Osteoblast (primary cell): Measurements from ENCODE around the gene BCAR3. TPM values are rescaled to one million over a fixed set of nuclear protein-coding genes. Genes with fewer than 3 reads are reported as not detected.

ENCODE experiments used
- DNase-seq: peaks from one replicate; pipeline ENCODE4 v3.0.0; 2011; ENCODE audit warnings: low spot score, mixed read lengths; ENCODE audit not compliant: insufficient read length; ENCODE audit errors: missing footprints
- H2AFZ ChIP-seq: 2 replicates; pipeline ENCODE4 v1.6.0; 2011; ENCODE audit warnings: mild to moderate bottlenecking, low read length
- H3K27ac ChIP-seq: 2 replicates; pipeline ENCODE4 v1.5.1; 2011; ENCODE audit warnings: mild to moderate bottlenecking, low read depth, low read length, moderate library complexity
- H3K27me3 ChIP-seq: 2 replicates; pipeline ENCODE4 v1.6.0; 2012; ENCODE audit warnings: mild to moderate bottlenecking, control low read depth, inconsistent platforms, low read length, moderate library complexity; ENCODE audit not compliant: insufficient read depth
- H3K36me3 ChIP-seq: 2 replicates; pipeline ENCODE4 v1.5.1; 2011; ENCODE audit warnings: mild to moderate bottlenecking, low read length, control low read depth, moderate library complexity; ENCODE audit not compliant: insufficient read depth
- H3K4me1 ChIP-seq: 2 replicates; pipeline ENCODE4 v1.5.1; 2011; ENCODE audit warnings: mild to moderate bottlenecking, low read length, control low read depth, moderate library complexity; ENCODE audit not compliant: insufficient read depth
- H3K4me2 ChIP-seq: 2 replicates; pipeline ENCODE4 v1.6.0; 2011; ENCODE audit warnings: mild to moderate bottlenecking, low read length; ENCODE audit not compliant: insufficient read depth
- H3K4me3 ChIP-seq: fragments of 200-600 bp; sonication (generic); 3 replicates; pipeline ENCODE4 v1.5.1; 2012; ENCODE audit warnings: mild to moderate bottlenecking, low read length, inconsistent platforms; ENCODE audit not compliant: insufficient read depth
- H3K79me2 ChIP-seq: 2 replicates; pipeline ENCODE4 v1.6.0; 2012; ENCODE audit warnings: mild to moderate bottlenecking, low read length, control low read depth, inconsistent platforms; ENCODE audit not compliant: insufficient read depth
- H3K9me3 ChIP-seq: 2 replicates; pipeline ENCODE4 v1.5.1; 2011; ENCODE audit warnings: low read depth, low read length, control low read depth
- H4K20me1 ChIP-seq: 2 replicates; pipeline ENCODE4 v1.6.0; 2012; ENCODE audit warnings: mild to moderate bottlenecking, low read length, control low read depth; ENCODE audit not compliant: insufficient read depth
- total RNA-seq: library from RNA; depleted of rRNA; stranded (reverse); fragments of >200 nt; gene quantifications from 2 replicates; pipeline ENCODE4 v1.2.3, GENCODE V29; 2012
- TF ChIP-seq, protein P1 (sequence below): IDR thresholded peaks from 2 replicates; pipeline ENCODE4 v1.5.1; 2011; ENCODE audit warnings: mild to moderate bottlenecking, low read depth, low read length, moderate library complexity; ENCODE audit errors: extremely low read depth

The BCAR3 gene
- total RNA-seq, 1 donor: 34.0 TPM

DNA sequence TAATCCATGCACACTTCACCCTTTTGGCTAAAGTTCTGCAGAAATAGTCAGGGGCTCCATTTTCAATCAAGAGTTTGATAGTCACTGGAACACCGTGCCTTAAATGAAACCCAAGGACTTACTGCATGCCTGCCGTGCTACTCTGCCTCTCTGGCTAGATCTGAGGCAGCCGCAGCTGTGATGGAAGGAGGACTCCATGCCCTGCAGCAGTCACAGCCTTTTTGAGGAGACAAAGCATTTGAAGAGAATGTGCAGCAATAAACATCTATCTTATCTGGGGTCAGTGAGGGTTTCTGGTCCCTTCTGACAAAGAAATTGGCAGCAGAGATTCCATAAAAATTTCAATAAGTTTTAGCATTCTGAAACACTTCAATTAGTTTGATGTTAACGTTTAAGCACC, 78.0 kb downstream of the BCAR3 start:
- Histone ChIP-seq H3K36me3 (peaks cover 3% of the 10 kb centered on the region), H3K79me2 (peaks cover 94% of the 10 kb centered on the region), H3K27ac (no peak overlapping the region), H3K9me3 (no peaks in the 10 kb centered on the region), H4K20me1 (peaks cover 61% of the 10 kb centered on the region), H3K27me3 (no peaks in the 10 kb centered on the region), H2AFZ (no peak overlapping the region), H3K4me2 (no peak overlapping the region), H3K4me1 (peaks cover 34% of the 10 kb centered on the region), H3K4me3 (no peak overlapping the region)
- no peak for DNase-seq
- TF ChIP-seq, protein P1, sequence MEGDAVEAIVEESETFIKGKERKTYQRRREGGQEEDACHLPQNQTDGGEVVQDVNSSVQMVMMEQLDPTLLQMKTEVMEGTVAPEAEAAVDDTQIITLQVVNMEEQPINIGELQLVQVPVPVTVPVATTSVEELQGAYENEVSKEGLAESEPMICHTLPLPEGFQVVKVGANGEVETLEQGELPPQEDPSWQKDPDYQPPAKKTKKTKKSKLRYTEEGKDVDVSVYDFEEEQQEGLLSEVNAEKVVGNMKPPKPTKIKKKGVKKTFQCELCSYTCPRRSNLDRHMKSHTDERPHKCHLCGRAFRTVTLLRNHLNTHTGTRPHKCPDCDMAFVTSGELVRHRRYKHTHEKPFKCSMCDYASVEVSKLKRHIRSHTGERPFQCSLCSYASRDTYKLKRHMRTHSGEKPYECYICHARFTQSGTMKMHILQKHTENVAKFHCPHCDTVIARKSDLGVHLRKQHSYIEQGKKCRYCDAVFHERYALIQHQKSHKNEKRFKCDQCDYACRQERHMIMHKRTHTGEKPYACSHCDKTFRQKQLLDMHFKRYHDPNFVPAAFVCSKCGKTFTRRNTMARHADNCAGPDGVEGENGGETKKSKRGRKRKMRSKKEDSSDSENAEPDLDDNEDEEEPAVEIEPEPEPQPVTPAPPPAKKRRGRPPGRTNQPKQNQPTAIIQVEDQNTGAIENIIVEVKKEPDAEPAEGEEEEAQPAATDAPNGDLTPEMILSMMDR: no peak

DNA sequence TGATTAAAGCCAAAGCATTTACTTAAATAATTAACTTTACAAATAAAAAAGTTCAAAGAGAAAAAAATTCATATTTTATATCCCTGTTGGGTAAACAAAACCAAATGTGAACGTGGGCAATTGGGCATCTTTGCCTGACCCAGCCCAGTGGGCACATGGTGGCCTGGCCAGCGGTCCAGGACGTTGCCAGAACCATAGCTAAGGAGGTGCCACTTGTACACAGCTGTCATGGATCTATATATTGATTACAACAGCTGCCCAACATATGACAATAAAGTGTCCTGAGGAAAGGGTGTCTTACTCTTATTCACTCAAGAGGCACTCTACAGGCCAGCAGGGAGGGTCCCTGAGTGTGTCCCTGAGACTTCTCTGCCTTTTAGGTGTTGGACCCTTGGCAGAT, 78.5 kb downstream of the BCAR3 start:
- peaks cover 29% of the 10 kb centered on the region for H3K4me1 ChIP-seq
- no peaks in the 10 kb centered on the region for H3K9me3 ChIP-seq
- no peaks in the 10 kb centered on the region for H3K27me3 ChIP-seq
- H4K20me1 ChIP-seq: peaks cover 65% of the 10 kb centered on the region
- no peak overlapping the region for H3K27ac ChIP-seq
- peaks cover 3% of the 10 kb centered on the region for H3K36me3 ChIP-seq
- no peak overlapping the region for H3K4me3 ChIP-seq
- no peak overlapping the region for H3K4me2 ChIP-seq
- H2AFZ ChIP-seq: no peak overlapping the region
- DNase-seq: no peak
- peaks cover 94% of the 10 kb centered on the region for H3K79me2 ChIP-seq
- TF ChIP-seq, protein P1: no peak

DNA sequence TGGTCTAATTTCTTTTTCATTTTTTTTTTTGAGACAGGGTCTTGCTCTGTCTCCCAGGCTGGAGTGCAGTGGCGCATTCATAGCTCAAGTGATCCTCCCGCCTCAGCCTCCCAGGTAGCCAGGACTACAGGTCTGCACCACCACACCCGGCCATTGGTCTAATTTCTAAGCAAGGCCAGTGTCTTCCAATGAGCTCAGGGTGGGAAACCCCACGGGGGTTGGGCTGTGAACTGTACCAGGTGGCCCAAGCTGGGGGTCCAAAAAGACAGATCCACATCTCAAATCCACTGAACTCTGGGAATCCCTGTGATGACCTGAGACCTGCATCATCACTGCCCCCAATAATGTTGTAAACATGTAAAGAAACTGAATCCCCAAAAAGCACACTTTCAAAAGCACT, 79.5 kb downstream of the BCAR3 start:
- Histone ChIP-seq H3K9me3 (no peaks in the 10 kb centered on the region), H3K36me3 (peaks cover 3% of the 10 kb centered on the region), H3K4me1 (peaks cover 21% of the 10 kb centered on the region), H3K27ac (no peak overlapping the region), H3K79me2 (peaks cover 94% of the 10 kb centered on the region), H3K4me3 (no peak overlapping the region), H2AFZ (no peak overlapping the region), H3K4me2 (no peak overlapping the region), H4K20me1 (peaks cover 66% of the 10 kb centered on the region), H3K27me3 (no peaks in the 10 kb centered on the region)
- DNase-seq: no peak
- TF ChIP-seq, protein P1: no peak

DNA sequence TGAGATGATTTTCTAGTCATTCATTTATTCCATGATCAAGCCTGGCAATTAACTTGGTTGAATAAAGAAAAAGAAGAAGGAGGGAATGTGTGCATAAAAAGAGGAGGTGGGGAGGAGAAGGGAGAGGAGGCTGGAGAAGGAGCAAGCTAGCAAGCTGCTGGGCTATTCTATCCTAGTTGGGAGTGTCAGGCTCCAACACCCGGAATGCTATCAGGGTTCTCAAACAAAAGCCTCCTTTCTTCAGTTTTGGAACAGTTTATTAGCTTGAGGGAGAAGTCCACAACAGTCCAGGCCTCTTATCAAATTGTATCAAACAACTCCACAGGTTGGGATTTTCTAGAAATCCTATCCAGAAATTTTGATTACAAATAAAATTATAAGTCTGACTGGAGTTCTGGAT, 80.0 kb downstream of the BCAR3 start:
- Histone ChIP-seq H2AFZ (no peak overlapping the region), H3K36me3 (peaks cover 3% of the 10 kb centered on the region), H4K20me1 (peaks cover 62% of the 10 kb centered on the region), H3K9me3 (no peaks in the 10 kb centered on the region), H3K27ac (no peak overlapping the region), H3K27me3 (no peaks in the 10 kb centered on the region), H3K4me2 (no peak overlapping the region), H3K4me1 (peaks cover 20% of the 10 kb centered on the region), H3K79me2 (peaks cover 94% of the 10 kb centered on the region), H3K4me3 (no peak overlapping the region)
- TF ChIP-seq, protein P1: no peak
- DNase-seq: no peak
